GM18517 (cell line): ENCODE measurements around the gene NYAP2.

Source experiments
- ATAC-seq: cut with Tn5 transposase; IDR thresholded peaks from one replicate; pipeline ENCODE4 v1.9.1; 2021; ENCODE audit warnings: mild to moderate bottlenecking, moderate library complexity; ENCODE audit not compliant: unreplicated experiment

Gene NYAP2

DNA sequence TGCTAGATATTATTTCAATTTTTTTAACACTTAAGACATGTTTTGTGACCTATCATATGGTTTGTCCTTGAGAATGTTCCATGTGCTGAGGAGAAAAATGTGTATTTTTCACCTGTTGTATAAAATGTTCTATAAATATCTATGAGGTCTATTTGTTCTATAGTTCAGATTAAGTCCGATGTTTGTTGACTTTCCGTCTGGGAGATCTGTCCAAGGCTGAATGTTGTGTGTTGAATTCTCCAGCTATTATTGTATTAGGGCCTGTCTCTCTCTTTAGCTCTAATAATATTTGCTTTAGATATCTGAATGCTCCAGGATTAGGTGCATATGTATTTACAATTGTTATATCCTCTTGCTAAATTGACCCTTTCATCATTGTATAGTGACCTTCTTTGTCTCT is 144.1 kb downstream of the NYAP2 start:
- no peak for ATAC-seq

DNA sequence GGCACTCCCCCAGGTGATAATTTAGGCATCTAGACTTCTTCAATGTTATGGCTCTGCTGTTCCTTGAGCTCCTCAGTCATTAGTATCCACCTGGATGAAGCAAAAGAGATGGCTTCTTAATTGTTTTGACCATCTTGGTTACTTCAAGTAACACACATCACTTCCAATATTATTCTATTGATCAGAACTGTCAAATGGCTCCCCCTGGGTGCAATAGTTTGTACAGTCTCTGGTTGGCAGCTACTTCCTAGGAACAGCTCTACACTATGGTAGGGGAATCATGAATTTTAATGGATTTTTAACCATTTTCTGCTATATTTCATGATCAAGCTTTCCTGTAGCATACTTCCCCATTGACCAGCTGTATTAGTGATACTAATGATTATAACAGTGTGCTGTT is 157.0 kb downstream of the NYAP2 start:
- ATAC-seq: no peak

DNA sequence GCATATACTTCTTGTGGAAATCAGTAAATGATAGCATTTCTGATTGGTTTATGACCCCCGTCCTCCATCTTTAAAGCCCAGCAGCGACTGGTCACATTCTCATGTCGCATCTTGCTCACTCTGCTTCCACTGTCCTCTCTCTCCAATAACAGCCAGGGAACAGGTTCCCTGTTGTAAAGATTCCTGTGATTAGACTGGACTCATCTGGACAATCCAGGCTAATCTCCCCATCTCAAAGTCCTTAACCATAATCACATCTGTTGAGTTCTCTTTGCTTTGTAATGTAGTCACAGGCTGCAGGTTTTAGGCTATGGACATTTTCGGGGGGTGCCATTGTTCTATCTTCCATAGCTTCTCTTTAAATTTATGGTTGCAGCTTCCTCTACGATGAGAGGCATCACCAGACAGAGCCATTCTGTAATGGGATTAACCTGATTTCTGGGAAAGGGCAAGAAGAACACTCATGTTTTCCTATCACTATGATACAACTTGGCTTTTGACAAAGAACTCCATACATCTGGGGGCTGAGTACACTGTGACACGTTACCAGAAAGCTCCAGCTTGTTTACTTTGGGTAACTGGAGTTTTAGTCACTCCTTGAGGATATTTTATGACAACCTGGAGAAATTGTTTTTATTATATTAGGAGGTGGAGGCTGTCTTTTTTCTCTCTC is 159.0 kb downstream of the NYAP2 start:
- ATAC-seq: no peak

DNA sequence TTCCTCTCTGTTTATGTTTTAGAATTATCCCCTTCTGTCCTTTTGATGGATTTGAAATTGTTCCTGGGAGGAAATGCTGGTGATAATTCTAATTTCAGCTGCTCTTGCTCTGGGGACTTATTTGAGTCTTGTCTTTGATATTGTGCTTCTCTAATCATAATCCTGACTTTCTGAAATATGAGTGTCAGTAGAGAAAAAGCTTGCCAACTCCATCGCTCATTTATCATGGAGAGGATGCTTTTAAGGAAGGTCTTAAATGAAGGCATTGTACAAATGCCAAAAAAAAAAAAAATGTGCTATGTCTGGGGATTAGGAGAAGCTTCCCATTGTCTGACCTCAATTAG is 159.5 kb downstream of the NYAP2 start:
- no peak for ATAC-seq

DNA sequence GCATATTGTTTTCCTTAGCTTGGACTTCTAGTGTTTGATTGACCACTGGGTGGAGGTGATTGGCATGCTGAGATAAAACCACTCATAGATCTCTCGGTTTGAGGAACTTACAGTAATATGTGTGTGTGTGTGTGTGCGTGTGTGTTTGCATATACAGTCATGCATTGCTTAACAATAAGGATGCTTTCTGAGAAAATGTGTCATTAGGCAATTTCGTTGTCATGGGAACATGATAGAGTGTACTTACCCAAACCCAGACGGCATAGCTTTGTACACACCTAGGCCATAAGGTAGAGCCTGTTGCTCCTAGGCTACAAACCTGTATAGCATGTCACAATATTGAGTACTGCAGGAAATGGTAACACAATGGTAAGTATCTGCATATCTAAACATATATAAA is 167.3 kb downstream of the NYAP2 start:
- no peak for ATAC-seq

DNA sequence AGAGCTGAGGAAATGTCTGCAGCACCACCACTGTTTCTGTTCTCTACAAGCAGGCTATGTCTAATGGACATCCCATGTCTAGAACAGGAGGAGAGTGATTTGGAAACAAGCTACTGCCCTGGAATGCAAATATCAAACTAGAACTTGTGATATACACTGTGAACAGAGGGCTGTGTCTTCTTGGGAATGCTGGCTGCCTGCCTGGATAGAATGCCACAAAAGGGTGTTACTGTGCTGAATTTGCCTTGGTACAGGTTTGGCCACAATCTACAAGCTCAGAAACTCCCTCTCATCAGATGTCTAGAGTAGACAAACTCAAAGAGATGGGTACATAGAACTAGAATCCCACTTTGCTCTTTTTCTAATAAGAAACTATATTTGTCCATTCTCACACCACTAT is 170.5 kb downstream of the NYAP2 start:
- ATAC-seq: no peak

DNA sequence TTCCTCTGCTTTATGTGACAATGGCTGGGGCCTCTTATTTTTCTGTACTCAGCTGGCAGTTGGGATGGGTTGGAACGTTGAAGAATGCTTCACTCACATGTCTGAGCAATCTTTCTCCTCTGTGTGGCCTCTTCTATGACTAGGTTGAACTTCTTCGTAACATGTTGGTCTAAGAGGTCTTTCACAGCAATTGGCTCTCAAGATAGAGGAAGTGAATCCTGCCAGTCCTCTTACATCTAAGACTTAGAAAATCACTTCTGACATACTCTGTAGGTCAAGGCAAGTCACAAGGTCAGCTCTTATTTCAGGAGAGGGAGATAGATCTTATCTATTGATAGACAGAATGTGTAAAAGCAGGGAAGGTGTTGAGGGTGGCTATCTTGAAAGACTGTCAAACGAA is 174.1 kb downstream of the NYAP2 start:
- no peak for ATAC-seq

DNA sequence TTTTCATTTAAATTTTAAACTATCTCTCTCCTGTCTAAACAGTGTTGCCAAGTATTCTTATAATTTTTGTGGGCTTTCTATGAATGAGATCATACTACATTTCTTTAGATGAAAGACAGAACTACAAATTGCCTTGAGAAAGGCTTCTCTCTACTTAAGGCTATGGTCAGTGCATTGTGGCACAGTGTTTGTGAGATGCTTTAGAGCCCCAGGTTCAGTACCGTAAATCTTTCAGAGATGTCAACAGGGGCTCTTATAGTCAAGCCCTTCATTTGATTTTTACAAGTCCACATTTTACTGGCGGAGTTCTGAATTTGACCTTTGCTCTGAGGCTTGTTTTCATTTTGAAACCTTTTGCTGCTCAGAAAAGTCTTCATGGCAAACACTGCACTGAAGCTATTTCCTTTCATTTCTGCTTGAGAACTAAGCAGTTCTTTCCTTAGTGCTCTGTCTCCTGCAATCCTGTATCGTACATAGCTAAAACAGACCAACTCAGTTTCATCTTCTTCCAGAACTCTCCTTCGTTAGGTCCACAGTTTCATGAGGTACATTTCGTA is 175.2 kb downstream of the NYAP2 start:
- ATAC-seq: no peak

DNA sequence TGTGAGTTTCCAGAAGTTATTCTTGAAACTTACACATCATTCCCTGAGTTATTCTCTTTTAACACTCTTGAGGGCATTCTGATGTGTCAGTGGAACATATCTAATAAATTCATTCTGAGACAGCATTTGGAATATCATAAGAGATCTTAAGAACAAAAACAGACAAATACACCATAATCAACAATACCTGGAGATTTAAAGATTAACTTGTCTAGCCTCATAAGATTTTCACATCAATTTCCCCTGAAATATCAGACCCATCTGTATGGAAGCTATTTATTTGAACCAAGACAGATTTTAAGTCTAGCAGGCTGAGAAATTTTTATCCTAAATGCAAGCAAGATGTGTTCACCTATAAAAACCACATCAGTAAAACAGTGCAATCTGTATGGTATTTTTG is 181.6 kb downstream of the NYAP2 start:
- no peak for ATAC-seq

DNA sequence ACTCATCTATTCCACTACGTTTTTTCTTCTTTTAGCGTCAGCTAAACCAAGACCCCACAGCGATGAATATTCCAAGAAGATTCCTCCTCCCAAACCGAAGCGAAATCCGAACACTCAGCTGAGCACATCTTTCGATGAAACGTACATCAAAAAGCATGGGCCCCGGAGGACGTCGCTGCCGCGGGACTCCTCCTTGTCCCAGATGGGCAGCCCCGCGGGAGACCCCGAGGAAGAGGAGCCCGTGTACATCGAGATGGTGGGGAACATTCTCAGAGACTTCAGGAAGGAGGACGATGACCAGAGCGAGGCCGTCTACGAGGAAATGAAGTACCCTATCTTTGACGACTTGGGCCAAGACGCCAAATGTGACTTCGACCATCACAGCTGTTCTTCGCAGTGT is 182.4 kb downstream of the NYAP2 start:
- ATAC-seq: no peak

DNA sequence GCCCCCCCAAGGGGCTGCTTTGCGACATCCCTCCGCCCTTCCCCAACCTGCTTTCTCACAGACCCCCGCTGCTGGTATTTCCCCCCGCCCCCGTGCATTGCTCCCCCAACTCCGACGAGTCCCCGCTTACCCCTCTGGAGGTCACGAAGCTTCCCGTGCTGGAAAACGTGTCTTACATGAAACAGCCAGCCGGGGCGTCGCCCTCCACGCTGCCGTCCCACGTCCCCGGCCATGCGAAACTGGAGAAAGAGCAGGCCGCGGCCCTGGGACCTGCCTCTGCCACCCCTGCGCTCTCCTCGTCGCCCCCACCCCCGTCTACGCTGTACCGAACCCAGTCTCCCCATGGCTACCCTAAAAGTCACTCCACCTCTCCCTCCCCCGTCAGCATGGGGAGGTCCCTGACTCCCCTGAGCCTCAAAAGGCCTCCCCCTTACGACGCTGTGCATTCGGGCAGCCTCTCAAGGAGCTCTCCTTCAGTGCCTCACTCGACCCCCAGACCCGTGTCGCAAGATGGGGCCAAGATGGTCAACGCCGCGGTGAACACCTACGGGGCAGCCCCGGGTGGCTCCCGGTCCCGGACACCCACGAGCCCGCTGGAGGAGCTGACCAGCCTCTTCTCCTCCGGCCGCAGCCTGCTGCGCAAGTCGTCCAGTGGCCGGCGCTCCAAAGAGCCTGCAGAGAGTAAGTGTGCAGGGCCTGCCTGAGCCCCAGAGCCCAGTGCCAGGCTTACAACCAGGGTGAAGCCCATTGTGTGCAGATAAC is 183.0 kb downstream of the NYAP2 start:
- no peak for ATAC-seq

DNA sequence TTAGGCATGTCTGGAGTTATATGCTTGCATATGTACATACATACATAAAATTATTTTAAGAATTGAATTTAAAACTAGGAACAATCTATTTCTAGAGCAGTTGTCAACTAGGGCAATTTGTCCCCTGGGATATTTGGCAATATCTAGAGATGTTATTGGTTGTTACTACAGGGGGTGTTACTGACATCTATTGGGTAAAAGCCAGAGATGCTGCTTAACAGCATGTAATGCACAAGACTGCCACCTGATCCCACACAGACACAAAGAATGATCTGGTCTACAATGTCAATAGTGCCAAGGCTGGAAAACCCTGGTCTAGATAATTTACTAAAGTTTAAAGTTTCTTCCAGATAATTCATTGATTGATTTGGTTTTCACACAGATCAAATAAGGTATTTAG is 185.3 kb downstream of the NYAP2 start:
- ATAC-seq: no peak

DNA sequence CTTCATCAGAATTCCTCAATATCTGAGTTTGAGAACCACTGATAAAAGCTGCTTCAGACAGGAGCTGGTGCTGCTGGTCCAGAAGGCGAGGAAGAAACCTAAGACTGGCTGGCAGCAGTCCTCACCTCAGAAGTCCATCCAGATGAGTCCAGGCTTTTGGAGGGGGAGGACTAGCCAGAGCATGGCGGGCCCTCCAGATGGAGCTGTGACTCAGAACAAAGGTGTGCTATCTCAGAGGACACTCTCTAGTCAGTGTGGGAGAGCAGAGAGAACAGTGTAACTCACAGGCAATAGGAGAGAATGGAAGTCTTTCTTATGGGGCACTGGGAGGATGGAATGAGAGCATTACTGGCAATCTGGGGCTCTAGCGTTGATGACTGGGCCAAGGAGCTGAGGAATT is 191.4 kb downstream of the NYAP2 start:
- no peak for ATAC-seq

DNA sequence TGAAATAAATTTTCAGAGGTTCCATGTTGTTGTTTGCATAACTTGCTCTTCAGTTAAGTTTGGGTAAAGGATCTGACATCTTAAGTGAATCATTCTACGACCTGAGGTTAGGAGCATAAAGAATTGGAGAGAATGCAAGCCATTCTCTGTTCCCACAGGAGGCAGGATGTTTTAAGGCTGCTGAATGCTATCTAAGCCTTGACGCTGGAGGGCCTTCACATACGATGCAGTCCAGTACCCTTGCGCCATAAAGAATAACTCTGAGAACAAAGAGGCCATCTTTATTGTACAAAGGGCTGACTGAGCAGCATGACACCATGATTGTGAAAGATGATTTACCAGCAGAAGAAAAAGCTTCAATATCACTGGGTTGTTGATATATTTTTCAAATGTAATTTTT is 198.4 kb downstream of the NYAP2 start:
- ATAC-seq: no peak

DNA sequence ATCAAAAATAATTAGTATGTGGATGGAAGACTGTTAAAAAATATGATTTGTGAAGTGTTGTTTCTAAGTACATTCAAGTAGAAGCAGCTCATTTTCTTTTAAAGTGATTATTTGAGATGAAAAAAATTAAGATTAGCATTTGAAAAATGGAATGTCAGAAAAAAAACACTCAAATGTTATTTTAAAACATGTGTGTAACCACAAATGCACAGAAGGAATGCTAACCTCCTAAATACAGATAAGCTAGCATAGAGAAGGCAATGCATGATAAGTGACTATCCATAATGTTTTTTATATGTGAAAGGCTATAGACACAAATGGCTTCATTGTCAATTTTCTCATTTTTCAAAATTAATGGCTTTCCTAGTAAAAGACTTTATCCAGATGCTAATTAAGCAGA is 198.9 kb downstream of the NYAP2 start:
- no peak for ATAC-seq

DNA sequence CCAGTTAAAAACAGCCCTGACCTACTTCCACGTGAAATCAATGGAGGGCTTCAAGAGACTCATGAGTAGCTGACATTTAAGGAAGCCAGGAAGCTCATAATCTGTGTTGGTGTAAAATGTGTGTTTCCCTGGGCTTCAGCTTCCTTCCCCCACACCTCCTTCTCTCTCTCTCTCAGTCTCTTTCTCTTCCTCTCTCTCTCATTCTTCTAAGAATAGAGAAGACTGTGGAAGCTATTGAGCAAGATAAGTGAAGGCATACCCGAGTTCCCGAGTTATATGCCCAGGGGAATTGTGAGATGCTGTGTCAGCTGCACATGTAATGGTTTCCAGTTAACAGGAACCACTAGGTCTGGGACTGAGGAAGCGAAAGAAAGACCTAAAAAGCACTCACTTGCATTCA is 199.4 kb downstream of the NYAP2 start:
- no peak for ATAC-seq

DNA sequence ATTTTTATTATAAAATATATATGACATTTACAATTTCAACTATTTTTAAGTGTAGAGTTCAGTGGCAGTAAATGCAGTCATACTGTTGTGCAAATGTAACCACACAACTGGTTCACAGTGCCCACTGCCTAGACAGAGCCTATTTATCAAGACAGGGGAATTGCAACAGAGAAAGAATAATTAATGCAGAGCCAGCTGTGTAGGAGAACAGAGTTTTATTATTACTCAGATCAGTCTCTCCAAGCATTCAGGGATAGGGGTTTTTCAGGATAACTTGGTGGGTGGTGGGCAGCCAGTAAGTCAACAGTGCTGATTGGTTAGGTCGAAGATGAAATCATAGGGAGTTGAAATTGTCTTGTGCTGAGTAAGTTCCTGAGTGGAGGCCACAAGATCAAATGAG is 200.3 kb downstream of the NYAP2 start:
- no peak for ATAC-seq

DNA sequence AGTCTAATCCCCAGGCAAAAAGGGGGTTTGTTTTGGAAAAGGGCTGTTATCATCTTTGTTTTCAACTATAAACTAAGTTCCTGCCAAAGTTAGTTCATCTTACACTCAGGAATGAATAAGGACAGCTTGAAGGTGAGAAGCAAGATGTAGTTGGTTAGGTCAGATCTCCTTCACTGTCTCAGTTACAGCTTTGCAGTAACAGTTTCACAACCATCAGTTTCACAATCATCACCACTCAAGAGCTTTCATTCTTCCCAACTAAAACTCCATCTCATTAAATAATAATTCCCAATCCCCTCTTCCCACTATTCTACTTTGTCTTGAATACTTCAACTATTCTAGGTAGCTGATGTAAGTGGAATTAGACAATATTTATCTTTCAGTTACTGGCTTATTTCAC is 200.9 kb downstream of the NYAP2 start:
- no peak for ATAC-seq

DNA sequence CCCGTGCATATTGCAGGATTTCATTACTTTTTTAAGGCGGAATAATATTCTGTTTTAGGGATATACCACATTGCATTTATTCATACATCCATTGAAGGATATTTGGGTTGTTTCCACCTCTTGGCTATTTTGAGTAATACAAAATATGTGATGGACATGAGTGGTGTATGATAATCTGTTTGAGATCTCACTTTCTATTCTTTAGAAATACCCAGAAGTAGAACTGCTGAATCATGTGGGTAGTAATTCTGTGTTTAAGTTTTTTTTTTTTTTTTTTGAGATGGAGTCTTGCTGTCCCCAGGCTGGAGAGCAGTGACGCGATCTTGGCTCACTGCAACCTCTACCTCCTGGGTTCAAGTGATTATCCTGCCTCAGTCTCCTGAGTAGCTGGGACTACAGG is 201.4 kb downstream of the NYAP2 start:
- no peak for ATAC-seq

DNA sequence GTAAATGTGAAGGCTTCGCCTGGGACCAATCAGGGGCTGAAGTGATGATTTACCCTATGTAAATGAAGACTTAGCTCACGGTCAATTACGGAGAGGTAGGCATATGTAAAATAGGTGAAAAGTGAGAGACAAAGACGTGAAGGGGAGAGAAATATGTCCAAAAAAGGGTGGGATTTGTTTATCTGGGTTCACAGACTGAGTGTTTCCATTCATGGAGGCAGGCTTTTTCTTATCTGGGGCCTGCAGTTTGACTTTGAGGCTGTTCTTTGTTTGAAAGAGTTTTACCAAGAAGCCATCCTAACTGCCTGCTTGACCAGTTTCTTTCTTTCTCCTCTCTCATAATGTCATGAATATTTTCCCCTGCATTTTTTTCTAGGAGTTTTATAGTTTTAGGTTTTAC is 202.7 kb downstream of the NYAP2 start:
- no peak for ATAC-seq

DNA sequence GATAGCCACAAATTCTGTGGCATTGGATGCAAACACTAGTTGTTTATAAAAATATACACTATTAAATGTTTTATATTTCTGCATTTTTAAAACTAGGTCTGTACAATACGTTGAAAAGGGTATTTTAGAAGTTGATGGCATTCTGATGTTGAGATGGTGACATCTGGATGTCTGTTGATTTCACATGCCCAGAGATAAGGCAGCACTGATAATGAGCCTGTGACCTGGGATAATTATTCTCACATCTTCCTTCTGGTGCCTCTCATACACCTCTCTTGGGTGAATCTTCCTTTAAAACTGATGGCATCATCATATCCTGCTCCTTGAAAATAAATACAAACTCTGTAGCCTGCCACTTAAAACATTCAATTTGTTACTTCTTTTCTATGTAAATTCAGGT is 208.6 kb downstream of the NYAP2 start:
- ATAC-seq: no peak

DNA sequence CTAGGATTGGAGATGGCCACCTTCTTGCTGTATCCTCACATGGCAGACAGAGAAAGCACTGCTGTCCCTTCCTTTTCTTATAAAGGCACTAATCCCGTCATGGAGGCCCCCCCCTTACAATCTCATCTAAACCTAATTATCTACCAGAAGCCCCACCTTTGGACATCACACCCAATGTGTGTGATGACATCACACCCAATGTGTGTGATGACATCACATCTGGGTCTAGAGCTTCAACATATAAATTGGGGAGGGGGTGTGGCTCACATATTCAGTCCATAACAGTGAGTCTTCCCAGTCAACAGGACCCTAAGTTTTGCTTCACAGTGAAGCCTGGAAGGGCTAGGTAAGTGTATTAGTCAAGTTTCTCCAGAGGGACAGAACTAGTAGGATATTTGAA is 213.1 kb downstream of the NYAP2 start:
- no peak for ATAC-seq

DNA sequence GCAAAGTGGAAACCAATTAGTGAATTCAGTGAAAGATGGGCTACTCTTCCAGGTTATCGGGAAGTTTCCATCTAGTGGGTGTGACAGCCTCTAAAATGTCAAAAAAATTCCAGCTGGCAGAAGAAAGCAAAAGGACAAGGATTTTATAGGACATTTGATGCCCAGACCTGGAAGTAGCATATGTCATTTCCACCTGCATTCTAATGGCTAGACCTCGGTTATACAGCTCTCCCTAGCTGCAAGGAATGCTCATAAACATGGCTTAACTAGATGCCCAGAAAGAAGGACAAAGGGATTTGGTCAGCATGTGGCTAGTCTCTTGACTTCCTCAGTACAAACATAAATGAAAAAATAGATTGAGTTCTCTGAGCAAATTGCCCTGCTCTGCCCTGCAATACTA is 215.4 kb downstream of the NYAP2 start:
- ATAC-seq: no peak
